ENCODE data around the gene PGR.

PGR gene

GRCh38 chr11:101008961-101009689 is 120.5 kb downstream of the PGR start:
- H3K36me3 Mint-ChIP-seq: no peaks in the 10 kb centered on the region
- H3K4me3 Mint-ChIP-seq: no peak overlapping the region
- peaks cover 6% of the 10 kb centered on the region for H3K9me3 Mint-ChIP-seq
- H3K27me3 Mint-ChIP-seq: no peaks in the 10 kb centered on the region
- no peak overlapping the region for H3K27ac Mint-ChIP-seq
- no peaks in the 10 kb centered on the region for H3K4me1 Mint-ChIP-seq
- no peak for DNase-seq
- CTCF ChIA-PET: no interaction called here

- Mint-ChIP-seq H3K4me1 (no peaks in the 10 kb centered on the region), H3K27ac (no peak overlapping the region), H3K27me3 (no peaks in the 10 kb centered on the region), H3K9me3 (peaks cover 8% of the 10 kb centered on the region), H3K4me3 (no peak overlapping the region), H3K36me3 (no peaks in the 10 kb centered on the region)
- no peak for DNase-seq
- CTCF ChIA-PET: no interaction called here
Measured at GRCh38 chr11:101003468-101003867, 126.1 kb downstream of the PGR start.

GRCh38 chr11:100999756-101000155 is 129.9 kb downstream of the PGR start:
- no peaks in the 10 kb centered on the region for H3K4me1 Mint-ChIP-seq
- no peak overlapping the region for H3K27ac Mint-ChIP-seq
- no peaks in the 10 kb centered on the region for H3K27me3 Mint-ChIP-seq
- H3K36me3 Mint-ChIP-seq: no peaks in the 10 kb centered on the region
- H3K9me3 Mint-ChIP-seq: peaks cover 10% of the 10 kb centered on the region
- CTCF ChIA-PET: no interaction called here
- no peak for DNase-seq
- no peak overlapping the region for H3K4me3 Mint-ChIP-seq

- H3K27me3 Mint-ChIP-seq: no peaks in the 10 kb centered on the region
- no peak for DNase-seq
- no peaks in the 10 kb centered on the region for H3K4me1 Mint-ChIP-seq
- peaks cover 4% of the 10 kb centered on the region for H3K9me3 Mint-ChIP-seq
- no peaks in the 10 kb centered on the region for H3K36me3 Mint-ChIP-seq
- no peak overlapping the region for H3K27ac Mint-ChIP-seq
- H3K4me3 Mint-ChIP-seq: no peak overlapping the region
- CTCF ChIA-PET: interaction anchor here (0.8 kb wide), 1 partner anchor 18 kb away, joined by 3 read pairs; no protein-coding TSS in a partner anchor
Measured at GRCh38 chr11:100994966-100995365, 134.6 kb downstream of the PGR start.

- DNase-seq: no peak
- no peaks in the 10 kb centered on the region for H3K4me1 Mint-ChIP-seq
- H3K27ac Mint-ChIP-seq: no peak overlapping the region
- H3K36me3 Mint-ChIP-seq: no peaks in the 10 kb centered on the region
- CTCF ChIA-PET: no interaction called here
- no peaks in the 10 kb centered on the region for H3K9me3 Mint-ChIP-seq
- no peak overlapping the region for H3K4me3 Mint-ChIP-seq
- H3K27me3 Mint-ChIP-seq: no peaks in the 10 kb centered on the region
Measured at GRCh38 chr11:100991541-100991940, 138.1 kb downstream of the PGR start.

- CTCF ChIA-PET: no interaction called here
- Mint-ChIP-seq H3K27ac (no peak overlapping the region), H3K9me3 (no peaks in the 10 kb centered on the region), H3K4me1 (no peaks in the 10 kb centered on the region), H3K4me3 (no peak overlapping the region), H3K27me3 (no peaks in the 10 kb centered on the region), H3K36me3 (no peaks in the 10 kb centered on the region)
- no peak for DNase-seq
Measured at GRCh38 chr11:100990931-100991330, 138.7 kb downstream of the PGR start.

- CTCF ChIA-PET: no interaction called here
- no peak for DNase-seq
- Mint-ChIP-seq H3K27me3 (no peaks in the 10 kb centered on the region), H3K4me1 (no peaks in the 10 kb centered on the region), H3K4me3 (no peak overlapping the region), H3K27ac (no peak overlapping the region), H3K9me3 (no peaks in the 10 kb centered on the region), H3K36me3 (no peaks in the 10 kb centered on the region)
Measured at GRCh38 chr11:100984668-100985067, 144.9 kb downstream of the PGR start.

- CTCF ChIA-PET: interaction anchor here (0.7 kb wide), 1 partner anchor 1967 kb away, joined by 3 read pairs; no protein-coding TSS in a partner anchor
- Mint-ChIP-seq H3K27me3 (no peaks in the 10 kb centered on the region), H3K9me3 (no peaks in the 10 kb centered on the region), H3K4me1 (no peaks in the 10 kb centered on the region), H3K36me3 (no peaks in the 10 kb centered on the region), H3K27ac (no peak overlapping the region), H3K4me3 (no peak overlapping the region)
- no peak for DNase-seq
Measured at GRCh38 chr11:100981196-100981824, 148.3 kb downstream of the PGR start.

GRCh38 chr11:100980156-100980555 is 149.5 kb downstream of the PGR start:
- DNase-seq: no peak
- no peaks in the 10 kb centered on the region for H3K27me3 Mint-ChIP-seq
- no peaks in the 10 kb centered on the region for H3K9me3 Mint-ChIP-seq
- no peaks in the 10 kb centered on the region for H3K36me3 Mint-ChIP-seq
- no peak overlapping the region for H3K4me3 Mint-ChIP-seq
- H3K4me1 Mint-ChIP-seq: no peaks in the 10 kb centered on the region
- no peak overlapping the region for H3K27ac Mint-ChIP-seq
- CTCF ChIA-PET: no interaction called here
